Keratinocyte (primary cell): Measurements from ENCODE around the gene VILL. TPM values are rescaled to one million over a fixed set of nuclear protein-coding genes. Genes with fewer than 3 reads are reported as not detected.

Experiments used
- DNase-seq: peaks from one replicate; pipeline ENCODE4 v3.0.0-alpha.2; 2011; ENCODE audit warnings: low read depth, missing footprints, low spot score
- FAIRE-seq: peaks from 2 replicates; lab custom pipeline; 2011; peaks lifted over from hg19 to GRCh38; lab: Jason Lieb, UNC
- H2AFZ ChIP-seq: 2 replicates; pipeline ENCODE4 v1.6.0; 2012; ENCODE audit warnings: low read length, control low read depth, inconsistent platforms; ENCODE audit not compliant: control insufficient read depth
- H3K27ac ChIP-seq: 2 replicates; pipeline ENCODE4 v1.5.1; 2011; ENCODE audit warnings: low read length; ENCODE audit not compliant: control insufficient read depth, insufficient read depth
- H3K27me3 ChIP-seq: 3 replicates; pipeline ENCODE4 v1.6.0; 2011; ENCODE audit warnings: low read length; ENCODE audit not compliant: control insufficient read depth, insufficient read depth; ENCODE audit errors: extremely low read depth
- H3K36me3 ChIP-seq, 2 experiments: 2 replicates in 1 of 2; 3 replicates in 1 of 2; pipeline ENCODE4 v1.5.1; 2011; ENCODE audit warnings: low read length in 2 of 2, mild to moderate bottlenecking in 1 of 2; ENCODE audit not compliant: control insufficient read depth in 2 of 2, insufficient read depth in 2 of 2; ENCODE audit errors: extremely low read depth in 1 of 2
- H3K4me1 ChIP-seq: 3 replicates; pipeline ENCODE4 v1.5.1; 2011; ENCODE audit warnings: low read length; ENCODE audit not compliant: control insufficient read depth, insufficient read depth; ENCODE audit errors: extremely low read depth
- H3K4me2 ChIP-seq: 3 replicates; pipeline ENCODE4 v1.6.0; 2011; ENCODE audit warnings: low read depth, low read length; ENCODE audit not compliant: control insufficient read depth, insufficient read depth; ENCODE audit errors: extremely low read depth
- H3K4me3 ChIP-seq, 3 experiments: fragments of 200-600 bp in 1 of 3; sonication (generic) in 1 of 3; 2 replicates in 2 of 3; 3 replicates in 1 of 3; pipeline ENCODE4 v1.5.1; 2011 to 2016; ENCODE audit warnings: low read length in 3 of 3, mild to moderate bottlenecking in 3 of 3, control low read depth in 2 of 3, inconsistent platforms in 1 of 3, low read depth in 1 of 3, mixed read lengths in 1 of 3, mixed run types in 1 of 3, moderate library complexity in 1 of 3; ENCODE audit not compliant: control insufficient read depth in 2 of 3, insufficient read depth in 2 of 3; ENCODE audit errors: extremely low read depth in 1 of 3
- H3K79me2 ChIP-seq: 2 replicates; pipeline ENCODE4 v1.6.0; 2012; ENCODE audit warnings: low read length; ENCODE audit not compliant: control insufficient read depth, insufficient read depth
- H3K9ac ChIP-seq: 3 replicates; pipeline ENCODE4 v1.6.0; 2011; ENCODE audit warnings: low read length; ENCODE audit not compliant: control insufficient read depth, insufficient read depth; ENCODE audit errors: extremely low read depth
- H3K9me1 ChIP-seq: 3 replicates; pipeline ENCODE4 v1.6.0; 2011; ENCODE audit warnings: low read length; ENCODE audit not compliant: control insufficient read depth, insufficient read depth; ENCODE audit errors: extremely low read depth
- H3K9me3 ChIP-seq: 2 replicates; pipeline ENCODE4 v1.5.1; 2012; ENCODE audit warnings: low read depth, low read length; ENCODE audit not compliant: control insufficient read depth
- H4K20me1 ChIP-seq: 3 replicates; pipeline ENCODE4 v1.6.0; 2011; ENCODE audit warnings: low read length; ENCODE audit not compliant: control insufficient read depth, insufficient read depth; ENCODE audit errors: extremely low read depth
- EZH2 ChIP-seq: IDR thresholded peaks from one replicate; pipeline ENCODE4 v1.6.1; 2012; ENCODE audit warnings: inconsistent platforms, mild to moderate bottlenecking, low read length, moderate library complexity
- dilution Hi-C: fragments of 300-500 bp; cut with MboI; formaldehyde crosslinking; loops from one replicate; pipeline ENCODE4 v1.7.0; 2020; ENCODE audit warnings: low sequenced_read_pairs; ENCODE audit not compliant: extremely low pct_ligation_motif_present
- polyA plus RNA-seq, 5 experiments: library from polyadenylated mRNA; depleted of rRNA in 3 of 5; stranded (reverse) in 3 of 5; stranded (forward) in 1 of 5; unstranded in 1 of 5; fragments of >200 nt; gene quantifications; 1 replicate in 1 of 5; 2 replicates in 3 of 5; 3 replicates in 1 of 5; pipeline versions ENCODE4 v1.2.1 to v1.2.3, GENCODE V29; 2011 to 2012; ENCODE audit warnings: missing spikeins in 2 of 5, low read depth in 1 of 5, low replicate concordance in 1 of 5
- TF ChIP-seq, protein P1 (sequence below), 3 experiments: IDR thresholded peaks in 1 of 3; conservative IDR thresholded peaks in 1 of 3; optimal IDR thresholded peaks in 1 of 3; 2 replicates in 2 of 3; 3 replicates in 1 of 3; pipeline versions ENCODE3 to v1.5.1; 2011; ENCODE audit warnings: low read length in 3 of 3, mild to moderate bottlenecking in 3 of 3, moderate library complexity in 2 of 3, control low read depth in 1 of 3, inconsistent platforms in 1 of 3; ENCODE audit not compliant: insufficient read depth in 2 of 3; ENCODE audit errors: extremely low read depth in 1 of 3

The VILL gene
- polyA plus RNA-seq, 1 donor (not counting 4 experiments of a cell fraction or from before 2014, with no cell fraction given) = 2.1 TPM

GRCh38 chr3:38003817-38004414 is 13.3 kb downstream of the VILL start:
- H3K4me2 ChIP-seq = no peak overlapping the region
- H4K20me1 ChIP-seq = no peaks in the 10 kb centered on the region
- no peak overlapping the region for H3K4me3 ChIP-seq
- no peaks in the 10 kb centered on the region for H3K27me3 ChIP-seq
- peaks cover 6 to 18% of the 10 kb centered on the region in 2 experiments for H3K36me3 ChIP-seq
- dilution Hi-C loops = no loop called here
- DNase-seq (no peak), FAIRE-seq (no peak)
- no peaks in the 10 kb centered on the region for H3K9me1 ChIP-seq
- TF ChIP-seq, protein P1, sequence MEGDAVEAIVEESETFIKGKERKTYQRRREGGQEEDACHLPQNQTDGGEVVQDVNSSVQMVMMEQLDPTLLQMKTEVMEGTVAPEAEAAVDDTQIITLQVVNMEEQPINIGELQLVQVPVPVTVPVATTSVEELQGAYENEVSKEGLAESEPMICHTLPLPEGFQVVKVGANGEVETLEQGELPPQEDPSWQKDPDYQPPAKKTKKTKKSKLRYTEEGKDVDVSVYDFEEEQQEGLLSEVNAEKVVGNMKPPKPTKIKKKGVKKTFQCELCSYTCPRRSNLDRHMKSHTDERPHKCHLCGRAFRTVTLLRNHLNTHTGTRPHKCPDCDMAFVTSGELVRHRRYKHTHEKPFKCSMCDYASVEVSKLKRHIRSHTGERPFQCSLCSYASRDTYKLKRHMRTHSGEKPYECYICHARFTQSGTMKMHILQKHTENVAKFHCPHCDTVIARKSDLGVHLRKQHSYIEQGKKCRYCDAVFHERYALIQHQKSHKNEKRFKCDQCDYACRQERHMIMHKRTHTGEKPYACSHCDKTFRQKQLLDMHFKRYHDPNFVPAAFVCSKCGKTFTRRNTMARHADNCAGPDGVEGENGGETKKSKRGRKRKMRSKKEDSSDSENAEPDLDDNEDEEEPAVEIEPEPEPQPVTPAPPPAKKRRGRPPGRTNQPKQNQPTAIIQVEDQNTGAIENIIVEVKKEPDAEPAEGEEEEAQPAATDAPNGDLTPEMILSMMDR (optimal IDR thresholded peaks at IDR 0.05 in 1 of 3, IDR thresholded peaks at IDR 0.05 in 1 of 3, conservative IDR thresholded peaks at IDR 0.05 in 1 of 3; ENCODE audit: extremely low read depth in 1 of 3, insufficient read depth in 2 of 3, low read length in 3 of 3) = no peak
- no peak for TF ChIP-seq EZH2
- H3K9me3 ChIP-seq = no peaks in the 10 kb centered on the region
- H3K4me1 ChIP-seq = peaks cover 8% of the 10 kb centered on the region
- H3K27ac ChIP-seq = no peak overlapping the region
- H3K9ac ChIP-seq = no peak overlapping the region
- no peak overlapping the region for H2AFZ ChIP-seq
- H3K79me2 ChIP-seq = no peaks in the 10 kb centered on the region

DNA sequence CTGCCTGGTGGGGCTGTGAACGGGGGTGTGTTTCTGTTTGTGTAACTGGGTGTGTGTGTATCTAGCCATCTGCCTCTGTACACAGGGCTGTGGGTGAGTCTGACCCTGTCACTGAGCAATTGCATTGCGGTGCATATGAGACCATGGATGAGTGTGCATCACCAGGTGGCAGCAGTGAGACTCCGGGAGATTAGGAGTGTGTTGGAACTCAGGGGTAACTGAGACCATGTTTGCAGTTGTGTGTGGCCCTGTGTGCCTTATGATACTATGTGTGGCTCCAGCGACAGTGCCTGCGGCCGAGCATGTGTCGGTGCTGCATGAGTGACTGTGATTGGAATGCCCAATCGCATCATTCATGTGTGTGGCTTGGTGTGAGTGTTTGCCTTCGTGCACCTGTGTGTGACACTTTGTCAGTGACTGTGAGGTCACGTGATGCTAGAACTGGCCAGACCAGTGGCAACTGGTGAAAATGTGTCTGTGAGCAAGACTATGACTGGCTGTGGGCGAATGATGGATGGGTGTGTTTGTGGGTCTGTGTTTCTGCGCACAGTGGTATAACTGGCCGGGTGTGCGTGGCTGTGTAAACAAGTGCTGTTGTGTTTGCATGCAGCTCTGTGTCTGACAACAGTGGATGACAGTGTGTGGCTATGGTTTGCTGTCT is 14.0 kb downstream of the VILL start:
- Histone ChIP-seq H3K9me1 (no peaks in the 10 kb centered on the region), H3K9ac (no peak overlapping the region), H3K36me3 (peaks cover 2 to 18% of the 10 kb centered on the region in 2 experiments), H3K79me2 (no peaks in the 10 kb centered on the region), H3K4me2 (no peak overlapping the region), H3K27ac (no peak overlapping the region), H3K9me3 (no peaks in the 10 kb centered on the region), H4K20me1 (no peaks in the 10 kb centered on the region), H3K4me1 (peaks cover 8% of the 10 kb centered on the region), H2AFZ (no peak overlapping the region), H3K27me3 (no peaks in the 10 kb centered on the region), H3K4me3 (no peak overlapping the region)
- dilution Hi-C loops = no loop called here
- TF ChIP-seq, protein P1 (optimal IDR thresholded peaks at IDR 0.05 in 1 of 3, IDR thresholded peaks at IDR 0.05 in 1 of 3, conservative IDR thresholded peaks at IDR 0.05 in 1 of 3; ENCODE audit: extremely low read depth in 1 of 3, insufficient read depth in 2 of 3, low read length in 3 of 3) = peak in 2 of 3 experiments; percentile 79 to 90
- no peak for TF ChIP-seq EZH2
- DNase-seq (no peak), FAIRE-seq (peak; percentile 89)
